HG03378 (cell line): ENCODE measurements around the gene CORO2A.

ENCODE experiments used
- ATAC-seq: cut with Tn5 transposase; IDR thresholded peaks from one replicate; pipeline ENCODE4 v1.9.1; 2021; ENCODE audit warnings: mild to moderate bottlenecking, moderate library complexity; ENCODE audit not compliant: unreplicated experiment

The CORO2A gene

GRCh38 chr9:98192503-98193335, at the start of gene CORO2A:
TSS of gene CORO2A (minus strand) at chr9:98192637. CDS start at chr9:98157660, 34,977 bp downstream.
- no peak for ATAC-seq

- no peak for ATAC-seq
Measured at GRCh38 chr9:98241357-98242300, 49.2 kb upstream of the CORO2A start.

GRCh38 chr9:98240475-98240874, 48.0 kb upstream of the CORO2A start:
- no peak for ATAC-seq

GRCh38 chr9:98236901-98237487, 44.6 kb upstream of the CORO2A start:
- ATAC-seq = no peak

GRCh38 chr9:98235126-98235525, 42.7 kb upstream of the CORO2A start:
- no peak for ATAC-seq

- no peak for ATAC-seq
Measured at GRCh38 chr9:98234245-98234825, 41.9 kb upstream of the CORO2A start.

GRCh38 chr9:98232926-98233325, 40.5 kb upstream of the CORO2A start:
- ATAC-seq = no peak

- ATAC-seq = no peak
Measured at GRCh38 chr9:98231770-98232478, 39.5 kb upstream of the CORO2A start.

- no peak for ATAC-seq
Measured at GRCh38 chr9:98230789-98231188, 38.4 kb upstream of the CORO2A start.

GRCh38 chr9:98230304-98230703, 37.9 kb upstream of the CORO2A start:
- no peak for ATAC-seq

- ATAC-seq = no peak
Measured at GRCh38 chr9:98229620-98230019, 37.2 kb upstream of the CORO2A start.

- no peak for ATAC-seq
Measured at GRCh38 chr9:98229090-98229395, 36.6 kb upstream of the CORO2A start.

GRCh38 chr9:98228392-98229089, 36.1 kb upstream of the CORO2A start:
- no peak for ATAC-seq

GRCh38 chr9:98227883-98228282, 35.4 kb upstream of the CORO2A start:
- ATAC-seq = no peak

- no peak for ATAC-seq
Measured at GRCh38 chr9:98226957-98227356, 34.5 kb upstream of the CORO2A start.

- no peak for ATAC-seq
Measured at GRCh38 chr9:98226516-98226915, 34.1 kb upstream of the CORO2A start.

GRCh38 chr9:98225015-98225442, 32.6 kb upstream of the CORO2A start:
- ATAC-seq = no peak

- no peak for ATAC-seq
Measured at GRCh38 chr9:98222885-98223691, 30.7 kb upstream of the CORO2A start.

GRCh38 chr9:98220911-98221310, 28.5 kb upstream of the CORO2A start:
- ATAC-seq = no peak
